GM21576 (cell line): ENCODE results near the gene ABLIM2.

ENCODE experiments used
- ATAC-seq: cut with Tn5 transposase; IDR thresholded peaks from one replicate; pipeline ENCODE4 v1.9.1; 2021; ENCODE audit warnings: mild to moderate bottlenecking, moderate library complexity; ENCODE audit not compliant: unreplicated experiment

Gene ABLIM2

DNA sequence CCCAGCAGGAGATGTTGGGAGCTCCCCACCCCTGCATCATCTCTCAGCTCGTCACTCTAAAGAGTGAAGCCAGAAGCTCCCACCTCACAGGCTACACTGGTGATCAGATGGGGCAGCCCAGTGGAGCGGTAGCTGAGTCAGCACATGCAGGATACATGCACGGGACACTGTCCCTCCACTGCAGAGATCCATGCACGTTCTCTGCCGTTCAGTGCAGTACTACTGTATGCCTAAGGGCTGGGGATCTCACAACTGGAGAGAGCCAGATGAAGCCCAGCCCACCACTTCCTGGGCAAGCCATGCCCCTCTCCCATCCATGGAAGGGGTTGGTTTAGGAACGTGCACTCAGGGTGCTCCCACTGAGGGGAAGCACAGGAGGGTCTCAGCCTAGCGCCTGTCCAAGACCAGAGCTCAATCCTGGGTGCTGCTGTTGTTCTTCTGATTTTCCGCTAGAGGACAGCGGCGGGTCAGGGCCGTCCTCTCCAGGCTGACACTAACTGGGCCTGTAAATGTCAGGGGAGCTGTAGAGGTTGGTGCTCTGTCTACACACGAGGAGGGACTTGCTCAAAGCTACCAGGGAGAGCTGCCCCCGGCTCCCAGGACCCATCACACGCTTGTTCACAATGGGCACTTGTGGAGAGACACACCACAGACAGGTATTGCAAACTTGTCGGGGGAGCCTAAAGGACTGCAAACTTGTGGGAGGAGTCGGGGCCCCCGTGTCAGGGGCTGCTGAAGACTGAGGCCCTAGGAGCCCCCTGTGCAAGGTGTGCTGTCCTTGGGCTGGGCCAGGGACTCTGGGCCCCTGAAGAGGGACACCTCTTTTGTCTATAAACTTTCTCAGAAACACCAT, 18.2 kb upstream of the ABLIM2 start:
- peak; percentile 69 for ATAC-seq

GRCh38 chr4:8175686-8176085, 17.1 kb upstream of the ABLIM2 start:
- ATAC-seq, result no peak

DNA sequence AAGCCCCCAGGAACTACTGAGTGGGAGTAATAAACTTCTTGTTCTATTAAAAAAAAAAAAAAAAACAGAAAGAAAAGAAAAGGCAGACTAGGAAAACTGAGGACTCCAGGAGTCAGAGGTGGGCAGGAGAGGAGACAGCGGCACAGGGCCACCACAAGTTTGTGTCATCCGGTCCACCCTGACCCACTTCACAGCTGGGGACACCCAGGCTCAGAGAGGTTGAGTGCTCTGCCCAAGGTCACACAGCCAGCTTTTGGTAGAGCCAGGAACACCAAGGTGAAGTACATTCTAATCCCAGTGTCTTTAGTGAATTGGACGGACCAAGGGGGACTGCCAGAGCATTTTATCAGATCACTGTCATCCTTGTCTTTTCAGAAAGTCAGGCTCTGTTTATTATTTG, 16.4 kb upstream of the ABLIM2 start:
- no peak for ATAC-seq

DNA sequence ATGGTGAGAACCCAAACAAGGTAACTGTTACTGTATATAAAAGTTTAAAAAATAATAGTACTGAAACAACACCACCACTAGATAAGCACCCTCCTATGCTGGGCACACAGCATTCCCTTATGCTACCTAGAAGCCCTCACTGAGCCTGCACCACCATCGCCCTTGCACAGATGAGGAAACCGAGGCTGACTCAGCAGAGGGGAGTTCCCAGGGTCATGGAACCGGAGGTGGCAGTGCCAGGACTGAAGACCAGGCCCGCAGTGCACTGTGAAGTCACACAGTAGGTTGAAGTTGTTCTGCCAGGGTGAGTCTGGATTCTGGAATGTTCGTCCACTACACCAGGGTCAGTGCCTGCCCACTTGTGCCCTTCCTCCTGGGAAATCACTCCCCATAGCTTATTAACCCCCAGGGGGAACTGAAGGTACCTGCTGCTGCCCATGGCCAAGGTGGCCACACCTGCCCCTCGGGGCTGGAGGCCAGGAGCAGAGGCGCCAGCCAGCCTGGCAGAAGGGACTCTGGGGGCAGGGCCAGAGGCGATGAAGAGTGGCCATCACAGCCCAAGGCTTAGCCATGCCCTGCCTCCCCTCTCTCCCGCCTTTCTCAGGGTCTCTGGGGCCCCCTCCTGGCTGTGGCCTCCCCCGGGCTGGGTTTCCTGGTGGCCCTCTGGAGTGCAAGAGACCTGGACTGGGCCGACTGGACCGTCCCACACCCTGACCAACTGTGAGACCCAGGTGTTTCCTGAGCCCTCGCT, 15.1 kb upstream of the ABLIM2 start:
- ATAC-seq, result no peak

- ATAC-seq, result peak; percentile 59
Observed at GRCh38 chr4:8171984-8172924, 13.6 kb upstream of the ABLIM2 start.

DNA sequence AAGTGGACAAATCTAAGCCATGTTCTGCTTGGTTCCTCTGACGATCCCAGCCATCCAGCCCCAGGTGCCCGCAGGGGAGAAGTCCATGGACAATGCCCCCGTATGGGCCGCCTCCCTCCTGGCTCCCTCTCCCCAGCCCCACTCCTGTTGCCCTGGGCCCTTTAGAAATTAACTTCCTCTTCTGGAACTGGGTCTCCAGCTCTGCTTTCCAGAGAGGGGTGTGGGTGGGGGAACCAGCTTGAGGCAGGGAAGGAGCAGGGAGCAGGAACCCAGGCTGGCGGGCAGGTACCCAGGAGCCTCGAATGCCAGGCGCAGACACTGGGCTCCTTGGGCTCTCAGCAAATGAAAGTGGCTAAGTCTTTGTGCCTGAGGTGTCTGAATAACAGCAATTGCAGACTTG, 12.7 kb upstream of the ABLIM2 start:
- ATAC-seq, result no peak

- ATAC-seq, result no peak
Observed at GRCh38 chr4:8170341-8170740, 11.7 kb upstream of the ABLIM2 start.

- no peak for ATAC-seq
Observed at GRCh38 chr4:8169763-8170162, 11.2 kb upstream of the ABLIM2 start.

- ATAC-seq, result no peak
Observed at GRCh38 chr4:8168832-8169598, 10.4 kb upstream of the ABLIM2 start.

- ATAC-seq, result no peak
Observed at GRCh38 chr4:8168232-8168631, 9.6 kb upstream of the ABLIM2 start.

DNA sequence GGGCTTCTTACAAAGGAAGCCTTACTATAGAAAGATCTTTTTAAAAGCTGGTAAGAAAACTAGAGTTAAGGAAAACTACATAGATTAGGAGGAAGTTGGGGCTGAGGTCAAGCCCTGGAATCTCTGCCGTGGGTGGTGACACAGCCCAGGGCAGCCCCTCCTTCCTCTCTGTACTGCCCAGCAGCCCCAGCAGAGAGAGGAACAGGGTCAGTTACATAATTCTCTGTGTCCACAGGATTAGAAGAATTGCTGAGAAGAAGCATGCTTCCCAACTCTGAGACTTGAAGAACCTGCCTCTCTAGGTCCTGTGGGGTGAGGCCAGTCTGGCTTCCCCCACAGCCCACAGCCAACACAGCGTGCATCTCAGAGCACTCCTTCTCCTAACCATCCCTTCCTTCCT, 9.2 kb upstream of the ABLIM2 start:
- no peak for ATAC-seq

GRCh38 chr4:8167291-8167690, 8.7 kb upstream of the ABLIM2 start:
- no peak for ATAC-seq

- no peak for ATAC-seq
Observed at GRCh38 chr4:8165374-8165896, 6.8 kb upstream of the ABLIM2 start.

GRCh38 chr4:8164687-8165086, 6.1 kb upstream of the ABLIM2 start:
- ATAC-seq, result no peak

DNA sequence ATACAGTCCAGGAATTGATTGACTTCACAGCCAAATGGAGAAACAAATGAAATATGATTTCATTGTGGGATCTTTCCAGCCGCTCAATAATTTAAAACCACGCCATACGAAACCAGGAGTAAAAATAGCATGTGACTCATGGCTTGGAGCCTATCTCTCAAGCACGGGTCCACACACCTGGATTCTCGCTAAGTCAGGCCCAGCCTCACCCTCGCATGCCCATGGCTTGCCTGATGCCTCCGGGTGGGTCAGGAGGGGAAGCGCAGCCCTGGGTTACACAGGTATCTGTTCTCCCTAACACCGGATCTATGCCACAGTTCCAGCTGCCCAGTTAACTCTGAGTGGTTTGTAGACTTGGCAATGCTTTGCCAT, 5.6 kb upstream of the ABLIM2 start:
- no peak for ATAC-seq

DNA sequence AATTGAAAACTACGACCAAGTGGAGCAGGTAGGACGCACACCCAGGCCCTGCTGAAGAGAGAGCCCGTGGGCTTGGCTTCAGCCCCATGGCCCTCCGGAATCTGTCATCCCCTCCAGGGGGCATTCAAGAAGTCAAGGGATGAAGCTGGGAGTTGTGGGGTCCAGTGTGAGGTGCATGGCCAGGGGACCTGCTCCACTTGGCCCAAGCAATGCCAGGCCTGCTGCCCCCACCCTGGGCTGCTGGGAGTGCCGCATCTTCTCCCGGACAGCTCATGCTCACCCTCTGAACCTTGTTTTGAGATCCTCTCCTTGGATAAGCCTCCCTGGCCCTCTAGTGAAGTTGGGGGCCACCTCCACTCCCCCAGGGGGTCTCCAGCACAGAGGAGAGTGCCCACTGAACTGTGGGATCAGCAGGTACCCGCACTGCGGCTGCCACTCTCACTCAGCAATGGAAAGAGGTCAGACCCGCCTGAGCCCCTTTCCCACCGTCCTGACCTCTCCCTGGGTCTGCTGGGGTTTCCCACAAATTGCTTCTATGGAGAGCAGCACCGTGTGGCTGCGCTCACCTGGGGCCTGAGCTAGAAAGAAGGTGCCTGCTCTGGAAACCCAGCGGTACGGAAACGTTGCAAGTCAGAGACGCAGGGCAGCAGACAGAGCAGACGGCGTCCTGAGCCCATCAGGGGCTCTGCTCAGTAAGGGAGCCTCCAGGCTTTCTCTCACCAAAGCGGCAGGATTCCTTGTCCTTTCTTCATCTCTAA, 5.0 kb upstream of the ABLIM2 start:
- ATAC-seq, result no peak

- ATAC-seq, result no peak
Observed at GRCh38 chr4:8163026-8163425, 4.4 kb upstream of the ABLIM2 start.

GRCh38 chr4:8162625-8163024, 4.0 kb upstream of the ABLIM2 start:
- no peak for ATAC-seq

DNA sequence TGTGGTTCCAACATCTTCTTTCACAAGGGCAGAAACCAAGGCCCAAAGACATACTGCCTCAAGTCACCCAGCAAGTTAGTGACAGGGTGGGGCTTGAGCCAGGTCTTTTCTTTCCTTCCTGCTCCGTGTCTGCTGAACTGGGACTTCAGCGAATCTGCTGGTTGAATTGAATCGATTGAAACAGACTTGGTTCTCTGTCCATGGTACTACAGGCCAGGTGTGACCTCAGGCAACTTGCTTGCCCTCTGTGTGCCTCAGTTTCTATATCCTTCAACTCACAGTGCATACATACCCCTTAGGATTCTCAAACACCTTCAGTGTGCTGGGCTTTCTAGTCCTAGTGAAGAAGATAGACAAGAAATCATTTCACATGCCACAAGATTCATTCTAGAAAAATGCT, 2.0 kb upstream of the ABLIM2 start:
- ATAC-seq, result no peak

DNA sequence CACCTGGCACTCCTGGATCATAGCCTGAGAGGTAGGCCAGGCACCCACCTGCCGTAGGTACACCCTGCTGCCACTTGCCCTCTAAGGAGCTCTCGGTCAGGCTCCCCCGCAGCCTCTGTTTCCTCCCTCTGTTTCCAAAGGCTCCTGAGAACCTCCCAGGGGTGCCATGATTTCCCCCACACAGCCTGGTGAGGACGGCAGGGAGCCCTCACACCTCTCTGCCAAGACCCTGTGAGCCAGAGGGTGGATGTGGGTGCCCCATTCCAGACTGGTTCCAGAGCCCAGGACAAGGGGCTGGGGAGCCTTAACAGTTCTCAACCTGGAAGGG, 1.6 kb upstream of the ABLIM2 start:
- no peak for ATAC-seq
